ENCODE data around the gene PRPS1. TPM values are rescaled to one million over a fixed set of nuclear protein-coding genes. Genes with fewer than 3 reads are reported as not detected.

PRPS1 gene
- total and polyA plus RNA-seq, 7 donors = 9.6 to 35.8 (median 18.8) TPM

GRCh38 chrX:107619885-107620322 lies 8.4 kb upstream of the PRPS1 start:
- no peak overlapping the region for H3K4me3 ChIP-seq
- TF ChIP-seq CTCF (IDR thresholded peaks at IDR 0.05) = no peak
- no peak for TF ChIP-seq EP300 (IDR thresholded peaks at IDR 0.05)
- no peak for TF ChIP-seq POLR2A (IDR thresholded peaks at IDR 0.05)
- no peak for TF ChIP-seq POLR2AphosphoS5 (IDR thresholded peaks at IDR 0.05)
- H3K9me3 ChIP-seq = no peaks in the 10 kb centered on the region
- no peak for DNase-seq
- intact Hi-C loops (cut with DNase I) = loop anchor here (10.0 kb wide), 1 partner anchor 625 kb away; no protein-coding TSS in a partner anchor
- H3K4me1 ChIP-seq = no peaks in the 10 kb centered on the region
- WGBS, 2 donors = 51 to 71% methylated on average over 7 of the region's 7 CpGs
- no peaks in the 10 kb centered on the region for H3K36me3 ChIP-seq
- no peaks in the 10 kb centered on the region for H3K27me3 ChIP-seq
- no peak overlapping the region for H3K27ac ChIP-seq

GRCh38 chrX:107624893-107625292 lies 3.4 kb upstream of the PRPS1 start:
- TF ChIP-seq POLR2AphosphoS5 (IDR thresholded peaks at IDR 0.05) (no peak), CTCF (IDR thresholded peaks at IDR 0.05) (no peak), POLR2A (IDR thresholded peaks at IDR 0.05) (no peak), EP300 (IDR thresholded peaks at IDR 0.05) (no peak)
- H3K9me3 ChIP-seq = no peaks in the 10 kb centered on the region
- H3K27ac ChIP-seq = no peak overlapping the region
- H3K27me3 ChIP-seq = no peaks in the 10 kb centered on the region
- H3K4me3 ChIP-seq = no peak overlapping the region
- peaks cover 0 to 10% (median 0%) of the 10 kb centered on the region in 4 donors for H3K4me1 ChIP-seq
- H3K36me3 ChIP-seq = no peaks in the 10 kb centered on the region
- 96 to 97% methylated on average over 2 of the region's 2 CpGs for WGBS, 2 donors
- no peak for DNase-seq
- intact Hi-C loops (cut with DNase I) = loop anchor here (10.0 kb wide), 1 partner anchor 630 kb away; no protein-coding TSS in a partner anchor

GRCh38 chrX:107625739-107626138 lies 2.6 kb upstream of the PRPS1 start:
- Histone ChIP-seq H3K4me1 (peaks cover 0 to 13% (median 0%) of the 10 kb centered on the region in 4 donors), H3K4me3 (no peak overlapping the region), H3K27me3 (no peaks in the 10 kb centered on the region), H3K9me3 (no peaks in the 10 kb centered on the region), H3K27ac (no peak overlapping the region), H3K36me3 (no peaks in the 10 kb centered on the region)
- DNase-seq = no peak
- intact Hi-C loops (cut with DNase I) = loop anchor here (10.0 kb wide), 1 partner anchor 631 kb away; no protein-coding TSS in a partner anchor
- TF ChIP-seq CTCF (IDR thresholded peaks at IDR 0.05) = no peak
- TF ChIP-seq POLR2AphosphoS5 (IDR thresholded peaks at IDR 0.05) = no peak
- TF ChIP-seq EP300 (IDR thresholded peaks at IDR 0.05) = no peak
- TF ChIP-seq POLR2A (IDR thresholded peaks at IDR 0.05) = no peak
- WGBS, 2 donors = 90 to 97% methylated on average over 5 of the region's 5 CpGs

GRCh38 chrX:107626481-107626880 lies 1.8 kb upstream of the PRPS1 start:
- H3K27ac ChIP-seq = no peak overlapping the region
- H3K36me3 ChIP-seq = no peaks in the 10 kb centered on the region
- H3K27me3 ChIP-seq = no peaks in the 10 kb centered on the region
- H3K4me3 ChIP-seq = no peak overlapping the region
- WGBS, 2 donors = 92 to 94% methylated on average over 12 of the region's 12 CpGs
- H3K4me1 ChIP-seq = peaks cover 0 to 13% (median 0%) of the 10 kb centered on the region in 4 donors
- H3K9me3 ChIP-seq = no peaks in the 10 kb centered on the region
- intact Hi-C loops (cut with DNase I) = loop anchor here (10.0 kb wide), 1 partner anchor 632 kb away; no protein-coding TSS in a partner anchor
- TF ChIP-seq POLR2A (IDR thresholded peaks at IDR 0.05) (no peak), CTCF (IDR thresholded peaks at IDR 0.05) (no peak), EP300 (IDR thresholded peaks at IDR 0.05) (no peak), POLR2AphosphoS5 (IDR thresholded peaks at IDR 0.05) (no peak)
- no peak for DNase-seq

GRCh38 chrX:107626916-107627315 lies 1.4 kb upstream of the PRPS1 start:
- intact Hi-C loops (cut with DNase I) = loop anchor here (10.0 kb wide), 1 partner anchor 632 kb away; no protein-coding TSS in a partner anchor
- Histone ChIP-seq H3K9me3 (no peaks in the 10 kb centered on the region), H3K4me1 (peaks cover 0 to 13% (median 0%) of the 10 kb centered on the region in 4 donors), H3K36me3 (no peaks in the 10 kb centered on the region), H3K27ac (no peak overlapping the region), H3K27me3 (no peaks in the 10 kb centered on the region), H3K4me3 (no peak overlapping the region)
- TF ChIP-seq CTCF (IDR thresholded peaks at IDR 0.05) = no peak
- TF ChIP-seq POLR2A (IDR thresholded peaks at IDR 0.05) = no peak
- TF ChIP-seq EP300 (IDR thresholded peaks at IDR 0.05) = no peak
- TF ChIP-seq POLR2AphosphoS5 (IDR thresholded peaks at IDR 0.05) = no peak
- DNase-seq = no peak
- WGBS, 2 donors = 56 to 71% methylated on average over 2 of the region's 2 CpGs

Measured in sigmoid colon (tissue), 7 donors.